WTC11 (cell line): ENCODE data around the gene UNC119B. TPM values are rescaled to one million over a fixed set of nuclear protein-coding genes. Genes with fewer than 3 reads are reported as not detected.

Source experiments
- ATAC-seq: fragments of 200-7000 bp; cut with Tn5 transposase; 2 replicates; pipeline ENCODE4 v1.10.0; 2021; ENCODE audit warnings: mild to moderate bottlenecking, moderate library complexity
- CTCF ChIA-PET: fragments of 300-600 bp; sonication (Branson Sonifier 250); formaldehyde crosslinking; loops from one replicate; lab custom pipeline; 2021; ENCODE audit warnings: antibody characterized with exemption; lab: Charles Lee
- POLR2A ChIA-PET: fragments of 350-600 bp; sonication (Branson Sonifier 250); formaldehyde crosslinking; loops from one replicate; lab custom pipeline; 2021; ENCODE audit warnings: antibody characterized with exemption; lab: Charles Lee
- DNase-seq: peaks from one replicate; pipeline ENCODE4 v3.0.0; 2021; ENCODE audit warnings: low spot score
- H3K27ac Mint-ChIP-seq: 2 replicates; pipeline ENCODE4 v1.8.0; 2021; ENCODE audit warnings: mixed read lengths
- H3K27me3 Mint-ChIP-seq: 2 replicates; pipeline ENCODE4 v1.8.0; 2021; ENCODE audit warnings: low read depth, mild to moderate bottlenecking, moderate library complexity, mixed read lengths
- H3K36me3 Mint-ChIP-seq: 2 replicates; pipeline ENCODE4 v1.8.0; 2021; ENCODE audit warnings: mixed read lengths
- H3K4me1 Mint-ChIP-seq: 2 replicates; pipeline ENCODE4 v1.8.0; 2022; ENCODE audit warnings: mixed read lengths
- H3K4me3 Mint-ChIP-seq: 2 replicates; pipeline ENCODE4 v1.8.0; 2021; ENCODE audit warnings: mild to moderate bottlenecking, moderate library complexity, mixed read lengths
- H3K9me3 Mint-ChIP-seq: 2 replicates; pipeline ENCODE4 v1.8.0; 2021; ENCODE audit warnings: mixed read lengths
- E2F5 ChIP-seq: sonication (generic); formaldehyde crosslinking; IDR thresholded peaks from 2 replicates; pipeline ENCODE4 v1.8.1; 2022; ENCODE audit warnings: mild to moderate bottlenecking, moderate library complexity, missing genetic modification reagents
- JAZF1 ChIP-seq: fragments of 250-450 bp; sonication (Bioruptor Pico); IDR thresholded peaks from 2 replicates; pipeline ENCODE4 v1.9.0; 2021; ENCODE audit warnings: moderate library complexity, mild to moderate bottlenecking, inconsistent platforms
- NFYB ChIP-seq: sonication (generic); formaldehyde crosslinking; conservative IDR thresholded peaks from 2 replicates; pipeline ENCODE4 v1.8.0; 2022; ENCODE audit warnings: low read depth, missing genetic modification reagents
- RORB ChIP-seq: fragments of 250-450 bp; sonication (Bioruptor Pico); IDR thresholded peaks from 2 replicates; pipeline ENCODE4 v1.9.0; 2021; ENCODE audit warnings: mild to moderate bottlenecking
- STAT6 ChIP-seq: sonication (generic); formaldehyde crosslinking; conservative IDR thresholded peaks from 2 replicates; pipeline ENCODE4 v1.8.1; 2023; ENCODE audit warnings: mild to moderate bottlenecking, low read depth, missing genetic modification reagents, moderate library complexity
- USF1 ChIP-seq: sonication (generic); formaldehyde crosslinking; IDR thresholded peaks from 2 replicates; pipeline ENCODE4 v1.8.0; 2022; ENCODE audit warnings: mild to moderate bottlenecking, missing genetic modification reagents
- ZBTB43 ChIP-seq: sonication (generic); formaldehyde crosslinking; IDR thresholded peaks from 2 replicates; pipeline ENCODE4 v1.8.1; 2023; ENCODE audit warnings: mild to moderate bottlenecking, missing genetic modification reagents
- ZNF138 ChIP-seq: sonication (generic); formaldehyde crosslinking; conservative IDR thresholded peaks from 2 replicates; pipeline ENCODE4 v1.8.1; 2022; ENCODE audit warnings: mild to moderate bottlenecking, moderate library complexity, missing genetic modification reagents
- ZNF232 ChIP-seq: sonication (generic); formaldehyde crosslinking; IDR thresholded peaks from 2 replicates; pipeline ENCODE4 v1.8.0; 2022; ENCODE audit warnings: mild to moderate bottlenecking, missing genetic modification reagents
- ZNF416 ChIP-seq: fragments of 250-450 bp; sonication (Bioruptor Pico); IDR thresholded peaks from 2 replicates; pipeline ENCODE4 v1.9.0; 2021; ENCODE audit warnings: mild to moderate bottlenecking, inconsistent platforms
- total RNA-seq: library from RNA; stranded (reverse); gene quantifications from 3 replicates; pipeline ENCODE4 v1.2.3, GENCODE V29; 2021
- TF ChIP-seq, protein P1 (sequence below): sonication (generic); formaldehyde crosslinking; IDR thresholded peaks from 2 replicates; pipeline ENCODE4 v1.8.1; 2023; ENCODE audit warnings: mild to moderate bottlenecking, missing genetic modification reagents, borderline replicate concordance
- TF ChIP-seq, protein P2 (sequence below): sonication (generic); formaldehyde crosslinking; IDR thresholded peaks from 2 replicates; pipeline ENCODE4 v1.8.0; 2022; ENCODE audit warnings: mild to moderate bottlenecking, missing genetic modification reagents
- TF ChIP-seq, protein P3 (sequence below): sonication (generic); formaldehyde crosslinking; IDR thresholded peaks from 2 replicates; pipeline ENCODE4 v1.8.0; 2022; ENCODE audit warnings: mild to moderate bottlenecking, missing genetic modification reagents
- TF ChIP-seq, protein P4 (sequence below): sonication (generic); formaldehyde crosslinking; IDR thresholded peaks from 2 replicates; pipeline ENCODE4 v1.8.1; 2022; ENCODE audit warnings: missing genetic modification reagents, borderline replicate concordance

Gene UNC119B
- total RNA-seq, 1 experiment from 2014 or later, result 53.3 TPM

DNA sequence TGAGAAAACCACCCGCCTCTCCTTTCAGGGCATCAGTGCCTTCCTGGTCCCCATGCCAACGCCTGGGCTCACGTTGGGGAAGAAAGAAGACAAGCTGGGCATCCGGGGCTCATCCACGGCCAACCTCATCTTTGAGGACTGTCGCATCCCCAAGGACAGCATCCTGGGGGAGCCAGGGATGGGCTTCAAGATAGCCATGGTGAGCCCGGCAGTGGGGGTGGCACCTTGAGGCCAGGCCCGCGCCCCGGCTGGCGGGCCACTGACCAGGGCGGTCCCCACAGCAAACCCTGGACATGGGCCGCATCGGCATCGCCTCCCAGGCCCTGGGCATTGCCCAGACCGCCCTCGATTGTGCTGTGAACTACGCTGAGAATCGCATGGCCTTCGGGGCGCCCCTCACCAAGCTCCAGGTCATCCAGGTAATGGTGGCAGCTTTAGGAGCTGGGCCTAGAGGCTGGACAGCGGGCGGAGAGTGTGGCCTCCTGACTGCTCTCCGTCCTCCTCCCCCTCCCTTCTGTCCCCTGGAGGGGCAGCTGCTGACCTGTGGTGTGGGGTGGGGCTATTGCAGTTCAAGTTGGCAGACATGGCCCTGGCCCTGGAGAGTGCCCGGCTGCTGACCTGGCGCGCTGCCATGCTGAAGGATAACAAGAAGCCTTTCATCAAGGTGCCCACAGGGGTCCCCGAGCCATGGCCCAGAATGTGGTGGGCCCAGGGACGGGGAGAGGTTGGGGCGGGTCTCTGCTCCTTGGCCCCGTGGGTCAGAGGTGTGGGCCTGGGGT lies 28.2 kb downstream of the UNC119B start:
- TF ChIP-seq E2F5 (no peak), NFYB (CRISPR knock-in tag) (no peak), ZNF232 (CRISPR knock-in tag) (no peak), USF1 (CRISPR knock-in tag) (no peak), JAZF1 (CRISPR knock-in tag) (no peak), ZNF416 (CRISPR knock-in tag) (no peak), STAT6 (CRISPR knock-in tag) (no peak), ZBTB43 (CRISPR knock-in tag) (no peak), RORB (CRISPR knock-in tag) (no peak), ZNF138 (CRISPR knock-in tag) (no peak)
- TF ChIP-seq, protein P1, sequence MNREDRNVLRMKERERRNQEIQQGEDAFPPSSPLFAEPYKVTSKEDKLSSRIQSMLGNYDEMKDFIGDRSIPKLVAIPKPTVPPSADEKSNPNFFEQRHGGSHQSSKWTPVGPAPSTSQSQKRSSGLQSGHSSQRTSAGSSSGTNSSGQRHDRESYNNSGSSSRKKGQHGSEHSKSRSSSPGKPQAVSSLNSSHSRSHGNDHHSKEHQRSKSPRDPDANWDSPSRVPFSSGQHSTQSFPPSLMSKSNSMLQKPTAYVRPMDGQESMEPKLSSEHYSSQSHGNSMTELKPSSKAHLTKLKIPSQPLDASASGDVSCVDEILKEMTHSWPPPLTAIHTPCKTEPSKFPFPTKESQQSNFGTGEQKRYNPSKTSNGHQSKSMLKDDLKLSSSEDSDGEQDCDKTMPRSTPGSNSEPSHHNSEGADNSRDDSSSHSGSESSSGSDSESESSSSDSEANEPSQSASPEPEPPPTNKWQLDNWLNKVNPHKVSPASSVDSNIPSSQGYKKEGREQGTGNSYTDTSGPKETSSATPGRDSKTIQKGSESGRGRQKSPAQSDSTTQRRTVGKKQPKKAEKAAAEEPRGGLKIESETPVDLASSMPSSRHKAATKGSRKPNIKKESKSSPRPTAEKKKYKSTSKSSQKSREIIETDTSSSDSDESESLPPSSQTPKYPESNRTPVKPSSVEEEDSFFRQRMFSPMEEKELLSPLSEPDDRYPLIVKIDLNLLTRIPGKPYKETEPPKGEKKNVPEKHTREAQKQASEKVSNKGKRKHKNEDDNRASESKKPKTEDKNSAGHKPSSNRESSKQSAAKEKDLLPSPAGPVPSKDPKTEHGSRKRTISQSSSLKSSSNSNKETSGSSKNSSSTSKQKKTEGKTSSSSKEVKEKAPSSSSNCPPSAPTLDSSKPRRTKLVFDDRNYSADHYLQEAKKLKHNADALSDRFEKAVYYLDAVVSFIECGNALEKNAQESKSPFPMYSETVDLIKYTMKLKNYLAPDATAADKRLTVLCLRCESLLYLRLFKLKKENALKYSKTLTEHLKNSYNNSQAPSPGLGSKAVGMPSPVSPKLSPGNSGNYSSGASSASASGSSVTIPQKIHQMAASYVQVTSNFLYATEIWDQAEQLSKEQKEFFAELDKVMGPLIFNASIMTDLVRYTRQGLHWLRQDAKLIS, result no peak
- TF ChIP-seq, protein P2, sequence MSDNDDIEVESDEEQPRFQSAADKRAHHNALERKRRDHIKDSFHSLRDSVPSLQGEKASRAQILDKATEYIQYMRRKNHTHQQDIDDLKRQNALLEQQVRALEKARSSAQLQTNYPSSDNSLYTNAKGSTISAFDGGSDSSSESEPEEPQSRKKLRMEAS, result no peak
- TF ChIP-seq, protein P3, sequence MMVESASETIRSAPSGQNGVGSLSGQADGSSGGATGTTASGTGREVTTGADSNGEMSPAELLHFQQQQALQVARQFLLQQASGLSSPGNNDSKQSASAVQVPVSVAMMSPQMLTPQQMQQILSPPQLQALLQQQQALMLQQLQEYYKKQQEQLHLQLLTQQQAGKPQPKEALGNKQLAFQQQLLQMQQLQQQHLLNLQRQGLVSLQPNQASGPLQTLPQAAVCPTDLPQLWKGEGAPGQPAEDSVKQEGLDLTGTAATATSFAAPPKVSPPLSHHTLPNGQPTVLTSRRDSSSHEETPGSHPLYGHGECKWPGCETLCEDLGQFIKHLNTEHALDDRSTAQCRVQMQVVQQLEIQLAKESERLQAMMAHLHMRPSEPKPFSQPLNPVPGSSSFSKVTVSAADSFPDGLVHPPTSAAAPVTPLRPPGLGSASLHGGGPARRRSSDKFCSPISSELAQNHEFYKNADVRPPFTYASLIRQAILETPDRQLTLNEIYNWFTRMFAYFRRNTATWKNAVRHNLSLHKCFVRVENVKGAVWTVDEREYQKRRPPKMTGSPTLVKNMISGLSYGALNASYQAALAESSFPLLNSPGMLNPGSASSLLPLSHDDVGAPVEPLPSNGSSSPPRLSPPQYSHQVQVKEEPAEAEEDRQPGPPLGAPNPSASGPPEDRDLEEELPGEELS (CRISPR knock-in tag), result no peak
- TF ChIP-seq, protein P4, sequence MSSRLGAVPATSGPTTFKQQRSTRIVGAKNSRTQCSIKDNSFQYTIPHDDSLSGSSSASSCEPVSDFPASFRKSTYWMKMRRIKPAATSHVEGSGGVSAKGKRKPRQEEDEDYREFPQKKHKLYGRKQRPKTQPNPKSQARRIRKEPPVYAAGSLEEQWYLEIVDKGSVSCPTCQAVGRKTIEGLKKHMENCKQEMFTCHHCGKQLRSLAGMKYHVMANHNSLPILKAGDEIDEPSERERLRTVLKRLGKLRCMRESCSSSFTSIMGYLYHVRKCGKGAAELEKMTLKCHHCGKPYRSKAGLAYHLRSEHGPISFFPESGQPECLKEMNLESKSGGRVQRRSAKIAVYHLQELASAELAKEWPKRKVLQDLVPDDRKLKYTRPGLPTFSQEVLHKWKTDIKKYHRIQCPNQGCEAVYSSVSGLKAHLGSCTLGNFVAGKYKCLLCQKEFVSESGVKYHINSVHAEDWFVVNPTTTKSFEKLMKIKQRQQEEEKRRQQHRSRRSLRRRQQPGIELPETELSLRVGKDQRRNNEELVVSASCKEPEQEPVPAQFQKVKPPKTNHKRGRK (CRISPR knock-in tag), result no peak
- CTCF ChIA-PET, result interaction anchor here (0.6 to 2.9 kb wide), 22 partner anchors 9 to 271 kb away, joined by 3 to 32 read pairs (median 4); partner anchors contain the start of gene POP5
- no peak overlapping the region for H3K27ac Mint-ChIP-seq
- H3K36me3 Mint-ChIP-seq, result peaks cover 7% of the 10 kb centered on the region
- peaks cover 5% of the 10 kb centered on the region for H3K9me3 Mint-ChIP-seq
- no peak overlapping the region for H3K4me3 Mint-ChIP-seq
- ATAC-seq, result no peak
- H3K4me1 Mint-ChIP-seq, result no peaks in the 10 kb centered on the region
- no peaks in the 10 kb centered on the region for H3K27me3 Mint-ChIP-seq
- POLR2A ChIA-PET, result interaction anchor here (0.9 kb wide), 1 partner anchor 29 kb away, joined by 3 read pairs; no protein-coding TSS in a partner anchor
- no peak for DNase-seq
